OCI-LY1 (cell line): Measurements from ENCODE around the gene TBC1D5.

Source experiments
- H2AFZ ChIP-seq: fragments of 200-600 bp; sonication (generic), shearing (Covaris generic); 2 replicates; pipeline ENCODE4 v1.6.0; 2014; ENCODE audit warnings: antibody characterized with exemption, mild to moderate bottlenecking, low read length
- H3F3A ChIP-seq: fragments of 200-600 bp; sonication (generic), shearing (Covaris generic); 2 replicates; pipeline ENCODE4 v1.6.0; 2014; ENCODE audit warnings: mild to moderate bottlenecking, antibody characterized with exemption, low read length, moderate library complexity; ENCODE audit not compliant: insufficient read depth
- H3K27ac ChIP-seq: fragments of 200-600 bp; sonication (generic); 2 replicates; pipeline ENCODE4 v1.5.1; 2014; ENCODE audit warnings: low read length, mixed run types, mild to moderate bottlenecking, low read depth; ENCODE audit not compliant: poor library complexity, severe bottlenecking
- H3K27me3 ChIP-seq: fragments of 200-600 bp; sonication (generic); 2 replicates; pipeline ENCODE4 v1.6.0; 2014; ENCODE audit warnings: antibody characterized with exemption, mild to moderate bottlenecking, low read length, moderate library complexity; ENCODE audit not compliant: insufficient read depth
- H3K36me3 ChIP-seq: fragments of 200-600 bp; sonication (generic); 2 replicates; pipeline ENCODE4 v1.6.1; 2014; ENCODE audit warnings: mild to moderate bottlenecking, antibody characterized with exemption, low read length, moderate library complexity, mixed read lengths; ENCODE audit not compliant: insufficient read depth
- H3K4me1 ChIP-seq: fragments of 200-600 bp; sonication (generic); 2 replicates; pipeline ENCODE4 v1.5.1; 2014; ENCODE audit warnings: mild to moderate bottlenecking, low read length, moderate library complexity; ENCODE audit not compliant: insufficient read depth, severe bottlenecking
- H3K4me2 ChIP-seq: fragments of 200-600 bp; sonication (generic), shearing (Covaris generic); 2 replicates; pipeline ENCODE4 v1.6.1; 2014; ENCODE audit warnings: low read length
- H3K4me3 ChIP-seq: fragments of 200-600 bp; sonication (generic); 2 replicates; pipeline ENCODE4 v1.5.1; 2014; ENCODE audit warnings: low read length, low read depth, mild to moderate bottlenecking, mixed read lengths; ENCODE audit not compliant: poor library complexity, severe bottlenecking
- H3K79me2 ChIP-seq: fragments of 200-600 bp; shearing (Covaris generic); 2 replicates; pipeline ENCODE4 v1.6.1; 2016; ENCODE audit warnings: mixed run types, low read length, mixed read lengths; ENCODE audit not compliant: insufficient read depth
- H3K9ac ChIP-seq: fragments of 200-600 bp; sonication (generic), shearing (Covaris generic); 2 replicates; pipeline ENCODE4 v1.6.1; 2014; ENCODE audit warnings: mild to moderate bottlenecking, low read length, mixed read lengths
- H3K9me2 ChIP-seq: fragments of 200-600 bp; sonication (generic), shearing (Covaris generic); 2 replicates; pipeline ENCODE4 v1.6.1; 2014; ENCODE audit warnings: low read depth, mild to moderate bottlenecking, low read length, mixed read lengths
- H3K9me3 ChIP-seq: fragments of 200-600 bp; shearing (Covaris generic); 2 replicates; pipeline ENCODE4 v1.6.1; 2014; ENCODE audit warnings: low read length, mixed read lengths
- H4K20me1 ChIP-seq: fragments of 200-600 bp; sonication (generic), shearing (Covaris generic); 2 replicates; pipeline ENCODE4 v1.6.0; 2016; ENCODE audit warnings: mild to moderate bottlenecking, low read length; ENCODE audit not compliant: insufficient read depth
- EZH2 ChIP-seq: fragments of 200-600 bp; sonication (generic), shearing (Covaris generic); IDR thresholded peaks from 2 replicates; pipeline ENCODE4 v1.8.0; 2017; ENCODE audit warnings: borderline replicate concordance, mixed run types, mild to moderate bottlenecking, antibody characterized with exemption, low read length, moderate library complexity, mixed read lengths
- TF ChIP-seq, protein P1 (sequence below): fragments of 200-600 bp; sonication (generic), shearing (Covaris generic); IDR thresholded peaks from 2 replicates; pipeline ENCODE4 v1.5.1; 2017; ENCODE audit warnings: mild to moderate bottlenecking, antibody characterized with exemption, low read length, moderate library complexity, mixed read lengths

Gene TBC1D5

DNA sequence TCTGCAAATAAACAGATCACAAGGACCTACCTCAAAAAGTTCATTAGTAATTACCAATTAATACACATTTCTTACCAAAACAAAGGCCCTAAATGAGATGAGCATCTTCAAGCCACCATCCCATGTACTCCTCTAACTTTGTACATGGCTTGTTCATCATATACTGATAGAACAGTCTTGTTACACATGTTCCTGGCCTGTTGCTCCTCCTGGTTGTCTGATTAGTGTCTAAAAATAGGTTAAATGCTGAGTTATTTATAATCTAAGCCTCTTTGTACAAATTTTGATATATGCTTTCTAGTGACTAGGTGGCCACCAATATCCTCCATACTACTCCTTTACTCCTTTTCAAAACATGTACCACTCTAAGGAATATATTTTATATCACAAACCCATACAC, 25.0 kb downstream of the TBC1D5 start:
- Histone ChIP-seq H3K4me3 (no peak overlapping the region), H3F3A (no peaks in the 10 kb centered on the region), H3K9ac (no peak overlapping the region), H3K4me1 (no peaks in the 10 kb centered on the region), H3K4me2 (no peak overlapping the region), H3K79me2 (peaks cover 20% of the 10 kb centered on the region), H4K20me1 (no peaks in the 10 kb centered on the region), H3K27ac (no peak overlapping the region), H3K9me3 (peaks cover 12% of the 10 kb centered on the region), H3K9me2 (no peaks in the 10 kb centered on the region), H3K27me3 (no peaks in the 10 kb centered on the region), H2AFZ (no peak overlapping the region), H3K36me3 (peaks cover 22% of the 10 kb centered on the region)
- TF ChIP-seq, protein P1, sequence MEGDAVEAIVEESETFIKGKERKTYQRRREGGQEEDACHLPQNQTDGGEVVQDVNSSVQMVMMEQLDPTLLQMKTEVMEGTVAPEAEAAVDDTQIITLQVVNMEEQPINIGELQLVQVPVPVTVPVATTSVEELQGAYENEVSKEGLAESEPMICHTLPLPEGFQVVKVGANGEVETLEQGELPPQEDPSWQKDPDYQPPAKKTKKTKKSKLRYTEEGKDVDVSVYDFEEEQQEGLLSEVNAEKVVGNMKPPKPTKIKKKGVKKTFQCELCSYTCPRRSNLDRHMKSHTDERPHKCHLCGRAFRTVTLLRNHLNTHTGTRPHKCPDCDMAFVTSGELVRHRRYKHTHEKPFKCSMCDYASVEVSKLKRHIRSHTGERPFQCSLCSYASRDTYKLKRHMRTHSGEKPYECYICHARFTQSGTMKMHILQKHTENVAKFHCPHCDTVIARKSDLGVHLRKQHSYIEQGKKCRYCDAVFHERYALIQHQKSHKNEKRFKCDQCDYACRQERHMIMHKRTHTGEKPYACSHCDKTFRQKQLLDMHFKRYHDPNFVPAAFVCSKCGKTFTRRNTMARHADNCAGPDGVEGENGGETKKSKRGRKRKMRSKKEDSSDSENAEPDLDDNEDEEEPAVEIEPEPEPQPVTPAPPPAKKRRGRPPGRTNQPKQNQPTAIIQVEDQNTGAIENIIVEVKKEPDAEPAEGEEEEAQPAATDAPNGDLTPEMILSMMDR, result no peak
- no peak for TF ChIP-seq EZH2

DNA sequence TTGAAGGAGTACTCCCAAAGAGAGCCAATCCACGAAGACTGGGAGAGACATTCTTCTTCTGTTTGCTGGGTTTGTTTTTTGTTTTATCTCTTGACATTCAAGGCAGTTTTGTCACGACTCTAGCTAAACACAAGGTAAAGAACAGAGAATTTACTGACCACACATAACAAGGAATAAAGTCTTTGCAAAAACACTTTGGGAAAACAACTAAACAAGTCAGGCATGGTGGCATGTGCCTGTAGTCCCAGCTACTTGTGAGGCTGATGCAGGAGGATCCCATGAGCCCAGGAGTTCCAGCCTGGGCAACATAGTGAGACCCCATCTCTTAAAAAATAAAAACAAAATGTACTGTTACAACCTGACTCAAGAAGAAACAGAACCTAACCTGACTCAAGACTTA, 28.0 kb downstream of the TBC1D5 start:
- Histone ChIP-seq H3K9ac (no peak overlapping the region), H2AFZ (no peak overlapping the region), H3F3A (no peaks in the 10 kb centered on the region), H3K27ac (no peak overlapping the region), H3K79me2 (peaks cover 16% of the 10 kb centered on the region; the same call in 1 of the 2 replicates), H3K9me2 (no peaks in the 10 kb centered on the region), H3K36me3 (peaks cover 22% of the 10 kb centered on the region), H3K4me2 (no peak overlapping the region), H4K20me1 (no peaks in the 10 kb centered on the region), H3K27me3 (no peaks in the 10 kb centered on the region), H3K4me1 (no peaks in the 10 kb centered on the region), H3K9me3 (peaks cover 12% of the 10 kb centered on the region), H3K4me3 (no peak overlapping the region)
- TF ChIP-seq, protein P1, result no peak

DNA sequence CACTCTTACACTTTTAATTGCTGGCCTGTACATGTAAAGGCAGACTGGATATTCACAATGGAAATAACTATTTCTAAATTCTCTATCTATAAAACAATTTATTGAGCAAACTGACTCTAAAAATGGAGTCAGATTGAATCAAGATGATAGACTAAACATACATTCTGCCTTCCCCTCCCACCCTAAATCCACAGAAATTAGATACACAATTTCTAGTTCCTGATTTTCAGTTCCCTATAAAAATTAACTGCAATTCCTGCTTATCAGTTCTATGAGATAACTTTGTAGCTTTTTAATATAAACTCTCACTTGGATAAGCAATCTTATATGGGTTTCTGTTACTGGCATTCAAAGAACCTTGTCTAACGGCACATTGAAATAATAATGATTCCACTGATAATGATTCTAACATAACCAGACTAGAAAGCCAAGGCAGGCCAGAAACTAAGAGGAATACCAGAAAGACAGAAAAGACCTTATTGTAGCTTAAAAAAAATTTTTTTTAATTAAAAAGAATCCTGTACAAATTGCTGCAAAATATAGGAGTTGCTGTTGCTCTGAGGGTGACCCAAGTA, 33.1 kb downstream of the TBC1D5 start:
- H3F3A ChIP-seq, result no peaks in the 10 kb centered on the region
- no peak overlapping the region for H3K4me2 ChIP-seq
- no peaks in the 10 kb centered on the region for H3K27me3 ChIP-seq
- no peak overlapping the region for H3K27ac ChIP-seq
- no peak overlapping the region for H3K9ac ChIP-seq
- 0 out of 2 replicates have a peak, but pooled peaks cover 4% of the 10 kb centered on the region for H3K9me2 ChIP-seq
- TF ChIP-seq, protein P1, result no peak
- TF ChIP-seq EZH2, result no peak
- peaks cover 3% of the 10 kb centered on the region for H3K9me3 ChIP-seq
- H3K4me3 ChIP-seq, result no peak overlapping the region
- peaks cover 10% of the 10 kb centered on the region; the same call in 1 of the 2 replicates for H3K79me2 ChIP-seq
- no peaks in the 10 kb centered on the region for H4K20me1 ChIP-seq
- H3K36me3 ChIP-seq, result peaks cover 4% of the 10 kb centered on the region
- no peak overlapping the region for H2AFZ ChIP-seq
- H3K4me1 ChIP-seq, result no peaks in the 10 kb centered on the region
